ENCODE measurements around the gene CUX1. TPM values are rescaled to one million over a fixed set of nuclear protein-coding genes. Genes with fewer than 3 reads are reported as not detected.
"Not testable (repeated sequence)": the region's sequence is repeated elsewhere in the genome, so short reads cannot be mapped to it uniquely, and the experiment has no call there.

The CUX1 gene
- total RNA-seq, 1 experiment from 2014 or later, result 34.9 TPM

GRCh38 chr7:102050864-102051460 lies 233.5 kb downstream of the CUX1 start:
- no peak for DNase-seq (ENCODE audit: extremely low read depth, low read depth)

GRCh38 chr7:102051736-102052135 lies 234.3 kb downstream of the CUX1 start:
- not testable (repeated sequence) for DNase-seq (ENCODE audit: extremely low read depth, low read depth)

GRCh38 chr7:102054158-102054557 lies 236.7 kb downstream of the CUX1 start:
- DNase-seq (ENCODE audit: extremely low read depth, low read depth), result no peak

GRCh38 chr7:102055181-102055976 lies 238.0 kb downstream of the CUX1 start:
- no peak for DNase-seq (ENCODE audit: extremely low read depth, low read depth)

- no peak for DNase-seq (ENCODE audit: extremely low read depth, low read depth)
These were observed 242.1 kb downstream of the CUX1 start for GRCh38 chr7:102059524-102059923.

- DNase-seq (ENCODE audit: extremely low read depth, low read depth), result no peak
These were observed 244.0 kb downstream of the CUX1 start for GRCh38 chr7:102061354-102061945.

GRCh38 chr7:102061981-102062390 lies 244.6 kb downstream of the CUX1 start:
- DNase-seq (ENCODE audit: extremely low read depth, low read depth), result no peak

- DNase-seq (ENCODE audit: extremely low read depth, low read depth), result no peak
These were observed 246.3 kb downstream of the CUX1 start for GRCh38 chr7:102063690-102064180.

- DNase-seq (ENCODE audit: extremely low read depth, low read depth), result no peak
These were observed 247.1 kb downstream of the CUX1 start for GRCh38 chr7:102064361-102065025.

GRCh38 chr7:102065226-102065625 lies 247.8 kb downstream of the CUX1 start:
- DNase-seq (ENCODE audit: extremely low read depth, low read depth), result no peak

GRCh38 chr7:102066476-102066875 lies 249.1 kb downstream of the CUX1 start:
- DNase-seq (ENCODE audit: extremely low read depth, low read depth), result no peak

GRCh38 chr7:102068846-102069245 lies 251.4 kb downstream of the CUX1 start:
- DNase-seq (ENCODE audit: extremely low read depth, low read depth), result no peak

GRCh38 chr7:102069931-102070629 lies 252.7 kb downstream of the CUX1 start:
- no peak for DNase-seq (ENCODE audit: extremely low read depth, low read depth)

- DNase-seq (ENCODE audit: extremely low read depth, low read depth), result no peak
These were observed 254.6 kb downstream of the CUX1 start for GRCh38 chr7:102072003-102072402.

GRCh38 chr7:102072636-102073209 lies 255.3 kb downstream of the CUX1 start:
- no peak for DNase-seq (ENCODE audit: extremely low read depth, low read depth)

- DNase-seq (ENCODE audit: extremely low read depth, low read depth), result no peak
These were observed 256.8 kb downstream of the CUX1 start for GRCh38 chr7:102073931-102074880.

- DNase-seq (ENCODE audit: extremely low read depth, low read depth), result no peak
These were observed 257.7 kb downstream of the CUX1 start for GRCh38 chr7:102075126-102075525.

- DNase-seq (ENCODE audit: extremely low read depth, low read depth), result no peak
These were observed 258.2 kb downstream of the CUX1 start for GRCh38 chr7:102075553-102076135.

- no peak for DNase-seq (ENCODE audit: extremely low read depth, low read depth)
These were observed 259.7 kb downstream of the CUX1 start for GRCh38 chr7:102077081-102077480.
